ENCODE results near the gene CPVL. TPM values are rescaled to one million over a fixed set of nuclear protein-coding genes. Genes with fewer than 3 reads are reported as not detected.

CPVL gene
- total and polyA plus RNA-seq, 8 donors, result 1.6 to 25.6 (median 2.9) TPM

GRCh38 chr7:29091715-29092114 is 54.6 kb downstream of the CPVL start:
- 46 to 47% methylated on average over 4 of the region's 4 CpGs for whole genome bisulfite sequencing, 2 donors
- no peak for TF ChIP-seq CTCF (IDR thresholded peaks at IDR 0.05)
- DNase-seq, result no peak
- ATAC-seq, result peak in 3 of 4 donors; percentile 41 to 67 (median 56)
- no peaks in the 10 kb centered on the region for H3K9me3 ChIP-seq
- peaks cover 0 to 5% (median 3%) of the 10 kb centered on the region in 3 donors for H3K4me1 ChIP-seq
- intact Hi-C loops (cut with DNase I), result no loop called here
- H3K36me3 ChIP-seq, result no peaks in the 10 kb centered on the region
- H3K27me3 ChIP-seq, result no peaks in the 10 kb centered on the region
- FAIRE-seq, result no peak
- no peak overlapping the region for H3K27ac ChIP-seq
- H3K4me3 ChIP-seq, result peak overlapping the region in 2 of 4 donors; percentile 16 to 26

- Histone ChIP-seq H3K4me1 (peaks cover 0 to 10% (median 3%) of the 10 kb centered on the region in 3 donors), H3K9me3 (no peaks in the 10 kb centered on the region), H3K27ac (no peak overlapping the region), H3K27me3 (no peaks in the 10 kb centered on the region), H3K4me3 (peak overlapping the region in 2 of 4 donors; percentile 16 to 26), H3K36me3 (no peaks in the 10 kb centered on the region)
- 53 to 64% methylated on average over 10 of the region's 10 CpGs for WGBS, 2 donors
- peak in 1 of 6 donors; percentile 20 for DNase-seq
- intact Hi-C loops (cut with DNase I), result no loop called here
- FAIRE-seq, result no peak
- TF ChIP-seq CTCF (IDR thresholded peaks at IDR 0.05), result no peak
- ATAC-seq, result peak in 3 of 4 donors; percentile 45 to 51 (median 46)
Observed at GRCh38 chr7:29090836-29091601, 55.3 kb downstream of the CPVL start.

GRCh38 chr7:29090151-29090805 is 56.1 kb downstream of the CPVL start:
- Histone ChIP-seq H3K4me1 (peaks cover 0 to 10% (median 3%) of the 10 kb centered on the region in 3 donors), H3K27me3 (no peaks in the 10 kb centered on the region), H3K9me3 (no peaks in the 10 kb centered on the region), H3K4me3 (no peak overlapping the region), H3K27ac (no peak overlapping the region), H3K36me3 (no peaks in the 10 kb centered on the region)
- no peak for TF ChIP-seq CTCF (IDR thresholded peaks at IDR 0.05)
- ATAC-seq (no peak), FAIRE-seq (no peak), DNase-seq (no peak)
- intact Hi-C loops (cut with DNase I), result no loop called here
- 87 to 92% methylated on average over 3 of the region's 3 CpGs for WGBS, 2 donors

- Histone ChIP-seq H3K27ac (no peak overlapping the region), H3K4me1 (peaks cover 0 to 10% (median 3%) of the 10 kb centered on the region in 3 donors), H3K4me3 (no peak overlapping the region), H3K27me3 (no peaks in the 10 kb centered on the region), H3K9me3 (no peaks in the 10 kb centered on the region), H3K36me3 (no peaks in the 10 kb centered on the region)
- no peak for FAIRE-seq
- DNase-seq, result no peak
- intact Hi-C loops (cut with DNase I), result no loop called here
- ATAC-seq, result no peak
- TF ChIP-seq CTCF (IDR thresholded peaks at IDR 0.05), result no peak
- WGBS, 2 donors, result 76 to 96% methylated on average over 1 of the region's 1 CpG
Observed at GRCh38 chr7:29087840-29088170, 58.5 kb downstream of the CPVL start.

- H3K4me3 ChIP-seq, result no peak overlapping the region
- no peaks in the 10 kb centered on the region for H3K27me3 ChIP-seq
- 12 to 16% methylated on average over 2 of the region's 2 CpGs for WGBS, 2 donors
- no peak for DNase-seq
- H3K4me1 ChIP-seq, result peaks cover 0 to 10% (median 3%) of the 10 kb centered on the region in 3 donors
- intact Hi-C loops (cut with DNase I), result no loop called here
- TF ChIP-seq CTCF (IDR thresholded peaks at IDR 0.05), result no peak
- H3K27ac ChIP-seq, result no peak overlapping the region
- no peaks in the 10 kb centered on the region for H3K36me3 ChIP-seq
- ATAC-seq, result peak in 1 of 4 donors; percentile 59
- H3K9me3 ChIP-seq, result no peaks in the 10 kb centered on the region
- FAIRE-seq, result no peak
Observed at GRCh38 chr7:29086545-29086944, 59.8 kb downstream of the CPVL start.
